Stimulated activated CD4-positive, alpha-beta T cell treated with anti-CD3 and anti-CD28 coated beads, Interleukin-12 subunit alpha, Interleukin-12 subunit beta, amount 100 ng/mL, for 24 hours (primary cell): Measurements from ENCODE around the gene BMP8B.
"Not testable (repeated sequence)": the region's sequence is repeated elsewhere in the genome, so short reads cannot be mapped to it uniquely, and the experiment has no call there.

Experiments used
- DNase-seq, 2 experiments: peaks; one replicate each; pipeline ENCODE4 v3.0.0-alpha.2; 2020; ENCODE audit warnings: low read depth in 2 of 2

The BMP8B gene

DNA sequence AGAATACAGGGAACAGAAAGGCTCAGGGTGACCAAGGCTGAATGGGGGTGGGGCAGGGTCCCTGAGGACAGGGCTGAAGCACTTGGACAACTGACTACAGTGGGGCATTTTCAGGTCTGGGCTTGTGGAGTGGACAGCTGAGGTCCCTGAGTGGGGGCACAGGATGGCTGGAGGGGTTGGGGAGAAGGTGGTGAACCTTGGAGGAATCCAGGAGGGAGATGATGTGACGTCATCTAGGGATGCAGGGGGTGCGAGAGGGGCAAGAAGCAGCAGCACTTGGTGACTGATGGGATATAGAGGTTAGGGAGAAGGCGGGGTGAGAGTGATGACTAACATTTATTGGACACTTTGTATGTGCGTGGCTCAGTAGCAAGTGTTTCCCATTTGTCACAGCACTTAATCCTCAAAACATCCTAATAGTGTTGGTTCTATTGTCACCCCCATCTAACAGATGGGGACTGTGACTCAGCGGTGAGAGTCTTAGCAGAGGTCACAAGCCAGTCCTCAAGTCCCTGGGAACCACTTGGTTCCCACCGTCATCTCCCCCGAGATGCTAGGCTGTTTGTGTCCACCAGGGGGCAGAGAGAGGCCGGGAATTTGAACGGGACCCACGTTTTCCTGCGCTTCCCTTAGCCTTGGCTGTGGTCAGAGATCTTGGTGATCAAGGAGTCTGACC lies 27.9 kb upstream of the BMP8B start:
- peak in 1 of 2 experiments; percentile 14 for DNase-seq

GRCh38 chr1:39812913-39813312 lies 24.2 kb upstream of the BMP8B start:
- no peak for DNase-seq

DNA sequence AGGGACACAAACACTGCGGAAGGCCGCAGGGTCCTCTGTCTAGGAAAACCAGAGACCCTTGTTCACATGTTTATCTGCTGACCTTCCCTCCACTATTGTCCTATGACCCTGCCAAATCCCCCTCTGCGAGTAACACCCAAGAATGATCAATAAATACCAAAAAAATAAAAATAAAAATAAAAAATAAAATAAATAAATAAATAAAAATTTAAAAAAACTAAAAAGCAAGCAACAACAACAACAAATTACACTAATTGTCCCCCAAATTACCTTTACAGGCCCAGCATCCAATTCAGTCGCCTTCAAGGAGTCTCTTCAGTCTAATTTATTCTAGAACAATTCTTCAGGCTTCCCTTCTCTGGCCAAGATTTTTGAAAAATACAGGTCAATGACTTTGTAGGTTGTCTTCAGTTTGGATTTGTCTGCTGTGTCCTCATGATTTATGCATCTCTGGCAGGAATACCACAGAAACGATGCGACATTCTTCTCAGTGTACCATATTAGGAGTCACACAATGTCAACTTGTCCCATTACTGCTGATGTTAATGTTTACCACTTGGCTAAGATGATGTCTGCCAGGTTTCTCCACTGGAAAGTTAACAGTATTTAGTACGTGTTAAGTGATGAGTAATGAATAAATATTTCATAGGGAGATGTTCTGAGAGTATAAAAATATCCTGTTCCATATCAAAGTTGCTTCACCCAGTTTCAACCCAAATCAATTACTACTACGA lies 20.3 kb upstream of the BMP8B start:
- no peak for DNase-seq

- DNase-seq: no peak
Measured at GRCh38 chr1:39805385-39805784, 16.7 kb upstream of the BMP8B start.

- no peak for DNase-seq
Measured at GRCh38 chr1:39802496-39803260, 14.0 kb upstream of the BMP8B start.

- DNase-seq: no peak
Measured at GRCh38 chr1:39800471-39800835, 11.8 kb upstream of the BMP8B start.

GRCh38 chr1:39799770-39800470 lies 11.3 kb upstream of the BMP8B start:
- DNase-seq: peak; percentile 53 to 68

DNA sequence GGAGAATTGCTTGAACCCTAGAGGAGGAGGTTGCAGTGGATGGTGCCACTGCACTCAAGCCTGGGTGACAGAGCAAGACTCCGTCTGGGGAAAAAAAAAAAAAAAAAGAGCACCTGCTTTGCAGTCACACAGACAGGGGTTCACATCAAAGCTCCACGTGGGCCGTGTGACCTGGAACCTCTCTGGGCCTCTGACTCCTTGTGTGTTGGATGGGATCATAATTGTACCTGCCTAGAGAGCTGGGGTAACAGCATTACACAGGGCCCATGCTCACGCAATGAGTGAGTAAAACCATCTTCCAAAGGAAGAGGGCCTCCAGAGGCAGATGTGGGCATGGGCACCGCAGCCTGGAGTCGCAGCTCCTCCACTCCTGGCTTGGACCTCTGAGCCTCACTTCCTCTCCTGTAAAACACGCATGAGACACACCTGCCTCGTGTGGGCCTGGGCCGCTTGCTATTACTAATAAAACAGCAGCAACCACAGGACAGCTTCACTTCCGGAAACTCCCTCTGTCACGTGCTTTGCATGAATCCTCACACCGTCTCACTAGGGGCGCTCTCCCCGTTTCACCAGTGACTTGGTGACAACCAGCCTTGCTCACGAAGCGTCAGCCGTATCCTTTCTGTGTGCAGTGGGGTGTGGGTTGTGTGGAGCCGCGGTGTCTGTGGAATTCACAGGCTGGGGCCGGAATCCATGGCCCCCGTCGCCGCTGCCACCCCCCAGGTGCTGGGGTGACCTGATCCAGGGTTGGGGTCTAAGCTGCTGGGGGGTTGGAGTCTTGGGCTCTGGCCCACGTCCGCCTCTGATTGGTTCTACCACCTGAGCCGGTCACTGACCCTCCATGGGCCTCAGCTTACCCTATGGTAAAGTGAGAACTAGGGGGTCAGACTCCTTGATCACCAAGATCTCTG lies 10.4 kb upstream of the BMP8B start:
- peak; percentile 67 to 79 for DNase-seq

GRCh38 chr1:39795651-39796050 lies 7.0 kb upstream of the BMP8B start:
- no peak for DNase-seq

GRCh38 chr1:39791838-39792237 lies 3.2 kb upstream of the BMP8B start:
- DNase-seq: no peak

GRCh38 chr1:39789571-39790110 lies 976 bp upstream of the BMP8B start:
- DNase-seq: no peak

DNA sequence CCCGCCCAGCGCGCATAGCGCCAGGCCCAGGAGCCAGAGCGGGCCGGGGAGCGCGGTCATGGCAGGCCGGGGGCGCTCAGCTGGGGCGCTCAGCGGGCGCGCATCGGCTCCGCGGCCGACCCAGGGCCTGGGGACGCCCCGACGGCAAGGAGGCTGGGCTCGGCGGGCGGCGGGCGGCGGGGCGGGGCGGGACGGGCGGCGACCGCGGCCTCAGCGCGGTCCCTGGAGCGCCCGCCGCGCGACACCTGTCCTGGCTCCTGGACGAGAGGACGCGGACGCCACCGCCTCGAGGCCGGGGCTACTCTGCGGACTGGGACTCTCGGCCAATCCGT lies 273 bp downstream of the BMP8B start:
- no peak for DNase-seq

DNA sequence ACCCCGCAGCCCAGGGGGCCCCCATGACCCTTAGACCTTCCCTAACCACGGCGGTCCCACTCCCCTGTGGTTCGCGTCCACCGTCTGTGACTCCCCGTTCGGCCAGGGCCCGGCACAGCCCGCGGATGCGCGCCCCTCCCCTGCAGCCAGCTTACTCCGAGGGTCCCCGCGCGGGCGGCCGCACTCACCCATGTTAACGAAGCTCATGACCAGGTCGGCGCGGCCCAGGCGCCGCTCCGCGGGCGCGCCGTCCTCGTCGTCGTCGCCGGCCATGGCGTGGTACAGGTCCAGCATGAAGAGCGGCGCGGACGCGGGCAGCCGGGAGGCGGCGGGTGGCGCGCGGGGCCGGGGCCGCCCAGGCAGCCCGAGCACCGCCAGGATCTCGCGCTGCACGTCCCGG lies 701 bp downstream of the BMP8B start:
- not testable (repeated sequence) for DNase-seq

DNA sequence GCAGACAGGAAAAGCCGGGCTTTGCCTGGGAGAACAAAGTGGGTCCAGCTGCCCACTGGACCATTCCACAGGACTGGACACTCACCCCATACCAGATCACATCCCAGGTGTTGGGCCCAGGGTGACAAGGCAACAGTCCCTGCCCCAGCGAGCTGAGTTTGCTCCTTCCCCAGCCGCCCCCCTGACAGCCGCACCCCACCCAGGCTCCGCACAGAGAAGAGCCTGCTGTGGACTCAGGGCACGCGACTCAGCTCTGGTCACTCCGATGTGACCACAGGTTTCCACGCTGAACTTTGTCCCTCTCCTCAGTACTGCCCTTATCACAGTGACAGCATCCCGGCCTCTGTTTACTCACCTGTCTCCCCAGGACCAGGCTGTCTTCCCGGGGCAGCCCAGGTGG lies 1.2 kb downstream of the BMP8B start:
- DNase-seq: no peak

DNA sequence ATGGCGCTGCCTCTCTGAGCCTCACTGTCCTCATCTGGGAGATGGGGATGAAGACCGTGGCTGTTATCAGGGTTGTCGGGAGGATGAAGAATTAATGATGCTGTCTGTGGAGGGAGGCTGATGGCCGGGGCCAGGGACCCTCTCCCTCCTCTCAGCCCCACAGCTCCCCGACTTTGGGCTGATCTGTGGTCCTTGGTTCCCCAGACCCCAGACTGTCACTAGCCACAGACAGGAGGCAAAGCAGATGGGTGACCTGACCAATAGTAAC lies 1.6 kb downstream of the BMP8B start:
- not testable (repeated sequence) for DNase-seq

GRCh38 chr1:39786303-39787107 lies 2.2 kb downstream of the BMP8B start:
- not testable (repeated sequence) for DNase-seq

DNA sequence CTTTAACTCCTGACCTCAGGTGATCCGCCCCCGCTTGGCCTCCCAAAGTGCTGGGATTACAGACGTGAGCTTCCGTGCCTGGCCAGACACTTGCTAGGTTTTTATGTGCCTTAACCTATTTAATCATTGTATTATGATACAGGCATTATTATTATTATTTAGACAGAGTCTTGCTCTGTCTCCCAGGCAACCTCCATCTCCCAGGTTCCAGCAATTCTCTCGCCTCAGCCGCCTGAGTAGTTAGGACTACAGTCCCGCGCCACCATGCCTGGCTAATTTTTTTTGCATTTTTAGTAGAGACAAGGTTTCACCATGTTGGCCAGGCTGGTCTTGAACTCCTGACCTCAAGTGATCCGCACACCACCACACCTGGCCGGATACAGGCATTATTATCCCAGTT lies 6.0 kb downstream of the BMP8B start:
- not testable (repeated sequence) for DNase-seq

DNA sequence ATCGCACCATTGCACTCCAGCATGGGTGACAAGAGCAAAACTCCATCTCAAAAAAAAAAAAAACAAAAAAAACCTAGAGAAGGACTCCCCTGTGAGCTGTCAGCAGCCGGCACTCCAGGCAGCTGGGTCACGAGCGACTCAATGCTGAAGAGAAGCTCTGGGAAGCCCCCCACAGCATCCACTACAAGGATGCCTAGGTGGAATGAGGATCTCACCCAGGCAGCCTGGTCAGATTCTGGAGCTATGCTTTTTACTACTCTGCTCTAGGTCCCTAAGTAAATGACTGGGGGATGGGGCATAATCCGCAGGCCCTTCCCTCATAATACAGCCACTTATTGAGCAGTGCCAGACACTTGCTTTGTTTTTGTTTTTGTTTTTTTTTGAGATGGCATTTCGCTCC lies 6.6 kb downstream of the BMP8B start:
- no peak for DNase-seq

DNA sequence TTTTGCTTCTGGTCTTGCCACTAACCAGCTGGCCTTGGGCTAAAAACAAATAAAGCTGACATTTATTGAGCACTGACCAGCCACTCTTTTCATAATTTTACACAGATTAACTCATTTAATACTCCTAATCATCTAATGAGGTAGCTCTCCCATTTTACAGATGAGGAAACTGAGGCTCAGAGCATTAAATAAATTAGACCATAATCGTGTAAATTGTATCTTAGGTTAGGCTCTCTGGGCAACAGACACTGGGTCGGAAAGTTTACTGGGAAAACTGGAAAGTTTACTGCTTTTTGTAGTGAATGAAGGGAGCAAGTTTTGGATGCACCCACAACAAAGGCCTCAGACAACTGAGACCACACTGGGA lies 7.3 kb downstream of the BMP8B start:
- DNase-seq: no peak

DNA sequence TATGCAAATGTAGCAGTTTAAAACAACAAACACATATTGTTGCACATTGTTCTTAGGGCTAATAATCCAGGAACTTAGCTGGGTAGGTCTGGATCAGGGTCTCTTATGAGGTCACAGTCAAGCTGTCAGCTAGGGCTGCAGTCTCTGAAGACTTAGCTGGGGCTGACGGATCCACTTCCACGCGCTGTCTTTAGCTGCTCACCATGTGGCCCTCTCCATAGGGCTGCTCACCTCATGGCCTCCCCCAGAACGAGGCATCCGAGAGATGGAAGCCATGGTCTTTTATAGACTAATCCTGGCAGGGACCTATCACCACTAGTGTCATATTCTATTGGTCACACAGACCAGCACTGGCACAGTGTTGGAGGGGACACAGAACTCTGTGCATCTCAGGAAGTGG lies 8.8 kb downstream of the BMP8B start:
- DNase-seq: no peak

- no peak for DNase-seq
Measured at GRCh38 chr1:39779137-39779536, 9.5 kb downstream of the BMP8B start.
